K562 treated with DMSO at 1 percent for 12 hours (cell line): Measurements from ENCODE around the gene GPR34. TPM values are rescaled to one million over a fixed set of nuclear protein-coding genes. Genes with fewer than 3 reads are reported as not detected.

Experiments used
- total RNA-seq: library from RNA; unstranded; fragments of 300-600 nt; gene quantifications from 2 replicates; pipeline ENCODE4 v1.2.3, GENCODE V29; 2022; ENCODE audit not compliant: insufficient read depth

Gene GPR34, protein sequence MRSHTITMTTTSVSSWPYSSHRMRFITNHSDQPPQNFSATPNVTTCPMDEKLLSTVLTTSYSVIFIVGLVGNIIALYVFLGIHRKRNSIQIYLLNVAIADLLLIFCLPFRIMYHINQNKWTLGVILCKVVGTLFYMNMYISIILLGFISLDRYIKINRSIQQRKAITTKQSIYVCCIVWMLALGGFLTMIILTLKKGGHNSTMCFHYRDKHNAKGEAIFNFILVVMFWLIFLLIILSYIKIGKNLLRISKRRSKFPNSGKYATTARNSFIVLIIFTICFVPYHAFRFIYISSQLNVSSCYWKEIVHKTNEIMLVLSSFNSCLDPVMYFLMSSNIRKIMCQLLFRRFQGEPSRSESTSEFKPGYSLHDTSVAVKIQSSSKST
- not detected in 2 replicates for total RNA-seq

DNA sequence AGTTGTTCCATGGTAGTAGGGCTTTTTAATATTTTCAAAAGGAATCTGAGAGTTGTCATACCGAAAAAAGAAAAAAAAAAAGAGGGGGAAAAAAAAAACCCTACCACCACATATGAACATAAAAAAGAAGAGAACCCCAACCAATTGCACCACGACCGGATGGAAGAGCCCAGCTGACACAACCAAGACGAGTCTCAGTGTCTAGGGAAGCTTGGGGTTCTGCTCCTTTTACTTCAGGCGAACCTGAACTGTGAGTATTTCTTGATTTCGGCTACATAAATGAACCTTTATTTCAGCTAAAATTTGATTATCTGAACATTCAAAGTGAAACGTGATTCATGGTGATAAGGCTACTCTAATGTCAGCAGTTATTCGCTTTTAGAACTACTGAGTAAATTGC lies at the start of gene GPR34:
GPR34 (plus strand) TSS at position 139 of the 400 bp plus-strand sequence. CDS start 6,661 bp downstream, outside the sequence.

DNA sequence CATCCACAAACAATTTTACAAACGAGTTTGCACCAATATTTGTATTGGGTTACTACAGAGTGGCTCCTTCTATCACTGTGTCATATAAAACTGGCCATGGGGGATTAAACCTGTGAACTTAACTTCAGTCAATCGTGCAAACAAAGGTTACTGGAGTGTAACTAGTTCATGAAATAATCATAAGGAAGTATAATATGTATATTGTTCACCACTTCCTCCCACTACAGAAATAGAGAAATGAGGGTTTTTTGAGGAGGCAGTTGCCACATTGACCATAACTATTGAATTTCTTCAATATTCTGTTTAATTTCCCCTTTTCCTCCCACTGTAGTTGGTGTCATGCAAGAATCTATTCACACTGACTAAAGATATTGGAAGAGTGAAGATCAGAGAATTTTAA lies 35.1 kb downstream of the GPR34 start, which contains the start of gene GPR82:
GPR82 (plus strand) TSS at position 356 of the 400 bp plus-strand sequence. CDS start 2,846 bp downstream, outside the sequence.

Other genes starting within 250 kb of the GPR34 start
- not detected in 2 replicates for gene NYX, start 241.6 kb upstream of the GPR34 start, total RNA-seq
- gene GPR82, start 35.2 kb downstream of the GPR34 start, total RNA-seq, result not detected in 2 replicates
- gene CASK, start 234.6 kb downstream of the GPR34 start, total RNA-seq, result 3.6 and 7.8 TPM in 2 replicates